ENCODE data around the gene DNAJC30.

The DNAJC30 gene

DNA sequence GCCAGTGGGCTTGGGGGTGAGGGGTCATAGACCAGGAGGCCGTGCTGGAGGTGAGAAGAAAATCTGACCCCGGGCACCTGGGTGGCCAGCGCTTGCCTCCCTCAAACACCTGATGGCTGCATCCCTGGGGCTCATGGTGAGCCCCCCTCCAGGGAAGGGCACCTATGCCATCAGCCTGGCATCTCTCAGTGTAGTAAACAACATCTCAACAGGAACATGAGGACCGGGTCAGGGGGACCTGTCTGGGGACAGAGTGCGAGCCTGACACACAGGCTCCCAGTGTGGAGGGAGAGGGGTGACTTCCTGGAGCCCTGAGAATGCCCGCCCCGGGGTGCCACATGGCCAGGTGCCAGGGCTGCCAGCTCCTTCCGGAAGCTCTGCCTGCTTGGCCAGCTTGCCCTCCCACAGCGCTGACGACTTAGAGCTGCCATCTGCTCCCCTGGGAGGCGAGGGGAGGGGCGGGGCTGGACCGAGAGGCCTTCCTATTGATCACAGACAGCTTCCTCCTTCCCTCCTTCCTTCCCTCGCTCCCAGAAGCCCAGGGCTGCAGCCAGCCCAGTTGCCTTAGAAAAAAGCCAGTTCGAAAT, 23.9 kb upstream of the DNAJC30 start:
- peak in 1 of 2 donors; percentile 4 for DNase-seq

DNA sequence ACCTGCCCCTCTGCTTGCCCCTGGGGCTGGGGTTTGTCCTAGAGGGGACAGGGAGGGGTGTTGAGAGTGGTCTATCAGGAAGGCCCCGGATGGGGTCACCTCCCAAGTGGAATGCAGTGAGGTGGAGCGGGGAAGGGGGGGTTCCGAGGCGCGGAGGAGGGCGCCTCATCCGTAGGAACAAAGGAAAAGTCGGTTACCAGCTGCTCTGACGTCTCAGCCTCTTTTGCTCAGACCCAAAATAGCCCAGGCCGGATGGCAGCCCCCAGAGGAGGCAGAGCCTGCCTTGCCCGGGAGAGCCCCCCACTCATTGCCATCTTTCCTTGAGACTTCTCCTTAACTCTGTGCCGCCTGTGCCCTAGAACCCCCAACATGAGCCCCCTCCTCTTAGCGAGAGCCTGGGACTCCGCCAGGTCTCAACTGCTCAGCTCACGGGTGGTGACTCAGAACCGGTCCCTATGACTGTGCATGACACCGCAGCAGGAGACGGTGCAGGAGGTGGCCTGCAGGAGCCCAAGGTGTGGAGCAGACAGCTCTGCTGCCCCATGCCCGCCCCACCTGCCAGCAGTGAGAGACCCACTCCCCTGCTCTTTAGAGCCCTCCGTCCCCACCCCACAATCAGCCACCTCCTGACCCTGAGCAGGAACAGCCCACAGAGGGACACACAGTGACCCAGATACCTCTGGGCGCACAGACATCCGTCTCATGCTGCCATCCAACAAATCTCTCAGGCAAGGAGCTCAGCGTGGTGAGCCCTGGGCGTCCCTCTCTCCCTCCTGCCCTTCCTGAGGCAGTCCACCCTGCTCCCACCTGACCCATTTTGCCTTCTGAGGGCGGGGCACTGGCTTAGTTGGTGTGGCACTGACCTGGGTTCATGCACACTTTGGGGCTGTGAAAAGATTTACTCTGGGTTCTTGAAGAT, 23.1 kb upstream of the DNAJC30 start:
- peak in 1 of 2 donors; percentile 13 for DNase-seq

DNA sequence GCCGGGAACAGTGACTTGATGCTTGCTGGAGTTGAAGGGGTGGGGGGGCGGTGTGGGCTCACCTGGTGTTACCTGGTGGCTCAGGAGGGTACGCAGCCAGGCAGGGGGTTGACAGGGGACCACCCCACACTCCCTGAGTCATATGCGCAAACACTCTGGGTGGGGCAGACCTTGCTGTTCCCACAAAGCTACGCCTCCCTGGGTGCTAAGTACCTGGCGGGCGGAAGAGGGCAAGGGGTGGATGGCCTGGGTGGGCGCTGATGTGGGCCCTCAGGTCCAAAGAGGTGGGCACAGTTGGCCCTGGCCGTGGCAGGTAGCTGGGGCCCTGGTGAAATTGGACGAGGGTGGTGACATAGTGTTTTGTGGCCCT, 22.3 kb upstream of the DNAJC30 start:
- no peak for DNase-seq

- DNase-seq, result no peak
These were observed 21.6 kb upstream of the DNAJC30 start for GRCh38 chr7:73704640-73705550.

DNA sequence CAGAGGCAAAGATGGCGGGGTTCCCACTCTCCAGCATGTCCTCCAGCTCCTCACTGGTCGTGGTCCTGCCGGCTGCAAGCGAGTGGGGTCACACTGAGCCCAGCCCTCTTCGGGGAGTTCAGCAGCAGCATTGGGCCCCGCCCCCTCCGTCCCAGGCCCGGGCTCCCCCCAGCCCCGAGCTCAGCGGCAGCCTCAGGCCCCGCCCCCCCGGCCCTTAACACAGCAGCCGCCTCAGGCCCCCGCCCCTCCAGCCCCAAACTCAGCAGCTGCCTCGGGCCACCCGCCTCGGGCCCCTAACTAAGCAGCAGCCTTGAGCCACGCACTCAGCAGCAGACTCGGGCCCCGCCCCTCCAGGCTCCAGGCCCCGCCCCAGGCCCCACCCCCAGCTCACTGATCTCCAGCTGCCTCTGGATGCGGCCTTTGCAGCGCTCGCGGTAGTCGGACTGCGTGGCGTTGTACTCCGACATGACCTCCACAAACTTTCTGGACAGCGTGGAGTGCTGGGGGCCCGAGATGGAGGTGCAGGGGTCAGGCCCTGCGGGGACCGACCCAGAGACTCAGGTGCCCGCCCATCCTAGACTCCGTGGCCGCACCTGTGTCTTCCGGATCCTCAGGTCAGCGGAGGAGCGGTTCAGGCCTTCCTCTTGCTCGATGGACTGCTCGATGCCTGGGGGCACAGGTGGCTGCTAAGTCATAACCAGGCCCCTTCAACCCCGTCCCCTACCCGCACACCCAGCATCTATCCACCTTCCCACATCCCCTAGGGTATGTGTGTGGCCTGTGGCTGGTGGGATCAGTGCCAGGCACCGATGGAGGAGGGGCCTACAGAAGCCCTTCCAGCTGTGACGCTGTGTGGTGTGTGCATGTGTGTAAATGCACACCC, 20.7 kb upstream of the DNAJC30 start:
- DNase-seq, result peak in 1 of 2 donors; percentile 22

GRCh38 chr7:73703225-73703624, 20.0 kb upstream of the DNAJC30 start:
- no peak for DNase-seq

DNA sequence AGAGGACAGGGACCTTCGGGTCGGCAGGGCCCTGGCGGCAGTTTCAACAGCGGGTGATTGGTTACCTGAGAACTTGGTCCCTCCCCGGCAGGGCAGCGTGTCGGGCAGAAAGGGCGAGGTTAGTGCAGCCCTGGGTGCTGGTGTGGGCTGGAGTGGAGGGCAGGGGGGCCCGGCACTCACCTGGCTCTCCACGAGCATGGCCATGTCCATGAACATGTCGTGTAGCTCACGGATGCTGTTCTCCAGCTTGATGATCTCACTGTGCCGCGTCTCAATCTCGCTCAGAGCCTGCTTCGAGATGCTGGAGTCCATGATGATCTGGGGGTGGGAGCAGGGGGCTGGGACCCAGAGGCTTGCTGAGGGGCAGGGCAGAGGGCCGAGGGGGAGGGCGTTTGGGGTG, 19.4 kb upstream of the DNAJC30 start:
- no peak for DNase-seq

DNA sequence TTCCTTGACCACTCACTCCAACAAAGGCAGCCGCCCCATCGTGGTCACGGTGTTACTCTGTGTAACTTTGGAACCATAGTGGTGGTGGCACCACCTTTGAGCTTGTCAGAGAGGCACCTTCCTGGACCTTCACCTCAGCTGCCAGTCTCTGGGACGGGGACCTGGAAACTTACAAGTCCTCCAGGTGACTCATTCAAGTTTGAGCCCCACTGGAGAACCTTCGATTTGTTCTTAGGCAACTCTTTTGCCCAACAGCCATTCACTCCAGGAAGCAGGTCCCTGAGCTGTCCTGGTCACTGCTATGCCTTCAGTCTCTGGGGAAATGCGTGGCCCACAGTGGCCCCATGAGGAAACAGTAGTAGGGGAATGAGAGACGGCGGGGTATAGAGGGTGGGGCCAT, 19.0 kb upstream of the DNAJC30 start:
- no peak for DNase-seq

- DNase-seq, result peak in 1 of 2 donors; percentile 25
These were observed 18.2 kb upstream of the DNAJC30 start for GRCh38 chr7:73701357-73701995.

GRCh38 chr7:73700581-73701134, 17.4 kb upstream of the DNAJC30 start:
- no peak for DNase-seq

DNA sequence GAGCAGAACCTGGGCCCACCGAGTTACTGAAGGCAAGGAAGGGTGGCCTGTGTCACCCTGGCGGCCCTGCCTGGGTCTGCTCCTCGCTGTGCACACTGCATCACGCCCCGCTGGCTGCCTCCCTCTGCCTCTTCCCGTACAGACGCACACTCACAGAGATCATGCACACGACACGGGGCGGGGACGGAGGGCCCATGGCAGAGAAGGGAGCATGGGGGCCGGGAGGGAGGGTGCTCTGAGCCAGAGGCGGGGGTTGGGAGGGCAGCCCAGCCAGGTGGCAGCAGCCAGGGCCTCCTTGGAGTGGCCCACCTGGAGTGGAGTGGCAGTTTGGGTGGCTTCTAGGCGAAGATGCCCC, 16.8 kb upstream of the DNAJC30 start:
- no peak for DNase-seq

- no peak for DNase-seq
These were observed 16.3 kb upstream of the DNAJC30 start for GRCh38 chr7:73699370-73700068.

DNA sequence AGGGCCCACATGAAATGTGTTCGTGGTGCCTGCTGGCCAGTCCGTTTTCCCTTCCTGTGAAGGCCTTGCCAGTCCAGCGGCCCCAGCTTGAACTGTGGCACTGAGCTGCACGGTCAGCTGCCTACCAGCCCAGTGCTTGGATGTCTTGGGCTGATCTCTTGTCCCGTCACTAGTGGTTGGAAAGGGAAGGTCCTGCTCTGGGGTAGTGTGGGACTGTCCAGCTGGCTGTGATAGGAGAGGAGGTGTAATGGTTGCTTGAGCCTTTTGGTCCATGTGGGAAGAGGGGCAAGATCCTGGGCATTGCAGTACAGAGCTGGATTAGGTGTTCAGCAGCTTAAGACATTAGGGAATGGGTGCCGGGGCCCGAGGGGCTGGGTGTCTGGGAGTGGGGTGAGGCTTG, 15.2 kb upstream of the DNAJC30 start:
- DNase-seq, result no peak

DNA sequence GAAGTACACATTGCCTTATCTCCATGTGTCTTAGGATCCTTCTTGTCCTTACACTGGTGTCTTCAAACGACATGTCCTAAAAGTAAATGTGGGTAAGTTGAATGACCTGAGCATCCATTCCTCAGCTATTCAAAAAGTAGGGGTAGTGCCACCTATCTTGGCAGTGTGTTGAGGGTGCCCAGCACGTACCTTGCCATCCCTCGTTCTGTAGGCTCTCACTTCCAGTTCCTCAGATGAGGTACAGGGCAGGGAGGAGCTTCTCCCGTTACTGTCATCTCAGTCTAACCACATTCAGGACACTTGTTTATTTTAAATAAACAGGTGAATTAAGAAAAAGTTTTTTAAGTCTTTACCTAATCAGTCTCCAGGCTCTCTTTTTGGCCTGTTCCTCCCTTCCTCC, 13.1 kb upstream of the DNAJC30 start:
- no peak for DNase-seq

- no peak for DNase-seq
These were observed 7.4 kb upstream of the DNAJC30 start for GRCh38 chr7:73690646-73691045.

DNA sequence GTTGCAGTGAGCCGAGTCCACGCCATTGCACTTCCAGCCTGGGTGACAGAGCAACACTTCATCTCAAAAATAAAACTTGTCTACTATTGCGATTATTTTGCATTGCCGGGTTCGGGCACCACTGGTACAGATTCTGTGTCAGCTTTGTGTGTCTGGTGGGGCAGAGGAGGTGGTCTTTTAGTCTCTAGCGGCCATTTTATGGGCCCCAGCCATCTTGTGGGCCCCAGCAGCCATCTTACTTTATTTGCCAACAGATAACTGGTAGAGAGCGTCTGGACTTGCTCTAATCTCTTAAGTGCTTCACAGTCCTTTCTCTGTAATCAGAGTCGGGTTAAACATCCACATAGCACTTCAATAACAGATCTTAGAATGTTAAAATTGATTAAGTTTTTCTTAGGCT, 5.0 kb upstream of the DNAJC30 start:
- DNase-seq, result no peak

- DNase-seq, result no peak
These were observed 2.1 kb upstream of the DNAJC30 start for GRCh38 chr7:73685311-73685710.

GRCh38 chr7:73683788-73684693, 788 bp upstream of the DNAJC30 start:
- no peak for DNase-seq

GRCh38 chr7:73682745-73683055, 553 bp downstream of the DNAJC30 start:
- no peak for DNase-seq

GRCh38 chr7:73681031-73681430, 2.2 kb downstream of the DNAJC30 start:
- DNase-seq, result no peak

Measured in bone marrow (tissue), 2 donors.